Upper lobe of right lung (tissue), 1 donor: ENCODE measurements around the gene IL1RAP. TPM values are rescaled to one million over a fixed set of nuclear protein-coding genes. Genes with fewer than 3 reads are reported as not detected.

Source experiments
- ATAC-seq: fragments of 200-7000 bp; cut with Tn5 transposase; one replicate; pipeline ENCODE4 v1.9.1; 2020; ENCODE audit warnings: mild to moderate bottlenecking, moderate library complexity
- DNase-seq: peaks from one replicate; pipeline ENCODE4 v3.0.0-alpha.2; 2020
- H3K27ac ChIP-seq: fragments of 200-600 bp; one replicate; pipeline ENCODE4 v1.8.0; 2022
- H3K27me3 ChIP-seq: fragments of 200-600 bp; one replicate; pipeline ENCODE4 v1.8.0; 2022; ENCODE audit warnings: mild to moderate bottlenecking
- H3K36me3 ChIP-seq: fragments of 200-600 bp; one replicate; pipeline ENCODE4 v1.8.0; 2022
- H3K4me1 ChIP-seq: fragments of 200-600 bp; one replicate; pipeline ENCODE4 v1.8.0; 2022
- H3K4me3 ChIP-seq: fragments of 200-600 bp; one replicate; pipeline ENCODE4 v1.8.0; 2022; ENCODE audit warnings: mild to moderate bottlenecking
- H3K9me3 ChIP-seq: fragments of 200-600 bp; one replicate; pipeline ENCODE4 v1.8.0; 2022
- intact Hi-C: fragments of 100-400 bp; cut with DNase I; formaldehyde crosslinking; loops from one replicate; pipeline ENCODE4 v1.11.0; 2022
- total RNA-seq: library from RNA; stranded (reverse); fragmentation: NEBNext Ultra II Directional; extraction: Animal tissue kit (Norgen Biotek cat#: 25700); gene quantifications from one replicate; pipeline ENCODE4 v1.2.1, GENCODE V29; 2021
- TF ChIP-seq, protein P1 (sequence below): fragments of 200-600 bp; IDR thresholded peaks from one replicate; pipeline ENCODE4 v1.8.0; 2022; ENCODE audit warnings: antibody characterized with exemption
- donor health status: DM: no; HTN: yes; CAD: no; lungs with severe emphysema.

Gene IL1RAP
- total RNA-seq, 1 donor from 2014 or later, result 34.6 TPM

DNA sequence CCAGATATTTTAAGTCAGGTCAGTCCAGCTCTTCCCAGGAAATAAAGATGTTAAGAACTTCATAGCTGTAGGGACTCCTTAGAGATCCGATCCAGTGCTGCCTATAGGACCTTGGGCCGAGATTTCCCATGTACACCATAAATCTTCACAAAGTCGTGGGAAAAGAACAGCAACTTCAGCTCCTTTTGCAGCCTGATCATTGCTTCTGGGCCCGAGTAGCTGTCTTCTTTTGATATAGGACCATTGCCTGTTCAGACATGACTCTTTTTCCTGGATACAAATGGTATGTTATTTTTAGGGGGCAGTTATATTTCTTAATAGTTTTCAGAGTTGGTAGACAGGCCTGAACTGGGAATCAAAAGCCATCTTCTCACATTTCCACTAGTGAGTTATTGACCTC lies 20.5 kb downstream of the IL1RAP start:
- no peaks in the 10 kb centered on the region for H3K27me3 ChIP-seq

DNA sequence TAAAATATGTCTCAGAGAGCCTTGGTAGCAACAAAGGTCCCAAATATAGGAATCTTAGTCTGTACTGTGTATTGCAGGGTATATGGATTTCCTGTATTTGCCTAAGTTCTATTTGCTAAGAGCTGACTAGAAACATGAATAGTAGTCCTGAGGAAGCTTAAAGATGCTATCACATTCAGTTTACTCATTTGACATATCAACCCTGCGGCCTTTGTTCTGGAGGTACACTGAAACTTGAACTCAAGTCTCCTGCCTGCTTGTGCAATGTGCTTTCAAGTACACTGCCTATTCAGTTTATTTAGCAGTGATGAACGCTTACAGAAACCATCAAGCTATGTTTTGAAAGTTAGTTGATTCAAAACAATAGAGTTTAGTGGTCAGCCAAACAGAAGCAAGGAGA lies 21.1 kb downstream of the IL1RAP start:
- no peak overlapping the region for H3K27ac ChIP-seq
- DNase-seq (no peak), ATAC-seq (no peak)
- no peaks in the 10 kb centered on the region for H3K36me3 ChIP-seq
- H3K4me1 ChIP-seq, result peaks cover 16% of the 10 kb centered on the region
- H3K4me3 ChIP-seq, result no peak overlapping the region
- no peaks in the 10 kb centered on the region for H3K9me3 ChIP-seq
- intact Hi-C loops, result no loop called here
- TF ChIP-seq, protein P1, sequence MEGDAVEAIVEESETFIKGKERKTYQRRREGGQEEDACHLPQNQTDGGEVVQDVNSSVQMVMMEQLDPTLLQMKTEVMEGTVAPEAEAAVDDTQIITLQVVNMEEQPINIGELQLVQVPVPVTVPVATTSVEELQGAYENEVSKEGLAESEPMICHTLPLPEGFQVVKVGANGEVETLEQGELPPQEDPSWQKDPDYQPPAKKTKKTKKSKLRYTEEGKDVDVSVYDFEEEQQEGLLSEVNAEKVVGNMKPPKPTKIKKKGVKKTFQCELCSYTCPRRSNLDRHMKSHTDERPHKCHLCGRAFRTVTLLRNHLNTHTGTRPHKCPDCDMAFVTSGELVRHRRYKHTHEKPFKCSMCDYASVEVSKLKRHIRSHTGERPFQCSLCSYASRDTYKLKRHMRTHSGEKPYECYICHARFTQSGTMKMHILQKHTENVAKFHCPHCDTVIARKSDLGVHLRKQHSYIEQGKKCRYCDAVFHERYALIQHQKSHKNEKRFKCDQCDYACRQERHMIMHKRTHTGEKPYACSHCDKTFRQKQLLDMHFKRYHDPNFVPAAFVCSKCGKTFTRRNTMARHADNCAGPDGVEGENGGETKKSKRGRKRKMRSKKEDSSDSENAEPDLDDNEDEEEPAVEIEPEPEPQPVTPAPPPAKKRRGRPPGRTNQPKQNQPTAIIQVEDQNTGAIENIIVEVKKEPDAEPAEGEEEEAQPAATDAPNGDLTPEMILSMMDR, result no peak
- H3K27me3 ChIP-seq, result no peaks in the 10 kb centered on the region

More for the DNA sequence above, 20.5 kb downstream of the IL1RAP start:
- ATAC-seq (no peak), DNase-seq (no peak)
- peaks cover 16% of the 10 kb centered on the region for H3K4me1 ChIP-seq
- intact Hi-C loops, result no loop called here
- no peaks in the 10 kb centered on the region for H3K36me3 ChIP-seq
- TF ChIP-seq, protein P1, result no peak
- H3K4me3 ChIP-seq, result no peak overlapping the region
- H3K9me3 ChIP-seq, result no peaks in the 10 kb centered on the region
- peak overlapping the region; percentile 61 for H3K27ac ChIP-seq

DNA sequence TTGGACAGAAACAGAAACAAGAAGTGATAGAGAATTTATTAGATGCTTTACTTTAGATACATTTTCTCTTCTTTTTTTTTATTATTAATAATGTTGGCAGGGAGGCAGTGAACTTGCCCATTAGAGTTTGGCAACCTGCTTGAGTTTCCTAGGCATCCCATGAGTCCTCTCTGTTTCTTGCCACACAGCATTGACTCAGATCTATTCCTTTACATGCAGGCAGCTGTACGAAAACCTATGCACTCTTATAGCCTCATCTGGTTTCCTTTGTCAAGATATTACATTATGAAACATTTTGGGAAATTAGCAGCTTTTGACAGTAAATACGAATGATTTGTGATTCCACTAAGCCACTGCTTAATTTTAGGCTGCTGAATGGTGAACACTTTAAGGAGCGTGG lies 23.3 kb downstream of the IL1RAP start:
- Histone ChIP-seq H3K4me3 (no peak overlapping the region), H3K27me3 (no peaks in the 10 kb centered on the region), H3K36me3 (no peaks in the 10 kb centered on the region), H3K9me3 (no peaks in the 10 kb centered on the region), H3K27ac (no peak overlapping the region), H3K4me1 (peaks cover 16% of the 10 kb centered on the region)
- no peak for DNase-seq
- TF ChIP-seq, protein P1, result no peak
- no peak for ATAC-seq
- intact Hi-C loops, result no loop called here

DNA sequence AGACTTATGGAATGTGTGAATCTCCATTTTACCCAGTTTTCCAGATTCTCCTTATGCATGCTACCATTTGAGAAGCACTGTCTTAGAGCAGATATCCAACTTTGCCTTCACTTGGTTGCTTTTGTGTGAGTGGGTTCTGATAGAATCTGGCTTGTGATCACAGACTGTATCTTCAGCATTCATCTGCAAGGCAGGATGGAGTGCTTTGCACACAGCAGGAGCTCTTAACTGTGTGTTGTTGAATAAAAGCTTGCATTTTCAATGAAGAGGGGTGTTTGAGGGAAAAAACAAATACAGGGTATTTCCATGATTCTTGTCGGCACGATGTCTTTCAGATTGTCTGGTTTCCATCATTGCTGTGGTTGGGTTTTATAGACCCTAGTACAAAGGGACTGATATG lies 24.4 kb downstream of the IL1RAP start:
- H3K4me3 ChIP-seq, result no peak overlapping the region
- H3K27me3 ChIP-seq, result no peaks in the 10 kb centered on the region
- DNase-seq (no peak), ATAC-seq (no peak)
- TF ChIP-seq, protein P1, result no peak
- no peaks in the 10 kb centered on the region for H3K36me3 ChIP-seq
- no peaks in the 10 kb centered on the region for H3K9me3 ChIP-seq
- intact Hi-C loops, result no loop called here
- peaks cover 8% of the 10 kb centered on the region for H3K4me1 ChIP-seq
- no peak overlapping the region for H3K27ac ChIP-seq

DNA sequence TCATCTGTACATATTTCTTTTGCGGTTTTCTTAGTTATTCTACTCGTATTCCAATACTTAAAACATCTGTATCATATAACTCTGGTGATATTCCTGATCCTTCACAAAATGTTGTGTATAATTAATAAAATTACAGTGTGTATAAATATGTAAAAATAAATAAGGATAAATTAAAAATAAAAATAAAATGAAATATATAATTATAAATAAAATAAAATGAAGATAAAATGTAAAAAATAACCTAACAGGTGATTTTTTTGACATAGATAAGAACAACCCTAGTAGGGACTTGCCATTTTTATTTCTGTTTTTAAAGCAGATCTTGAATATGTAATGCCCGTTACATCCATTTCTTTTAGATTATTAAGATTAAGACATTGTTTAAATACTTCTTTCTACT lies 25.6 kb downstream of the IL1RAP start:
- H3K36me3 ChIP-seq, result no peaks in the 10 kb centered on the region
- H3K9me3 ChIP-seq, result no peaks in the 10 kb centered on the region
- no peaks in the 10 kb centered on the region for H3K27me3 ChIP-seq
- H3K27ac ChIP-seq, result no peak overlapping the region
- no peak overlapping the region for H3K4me3 ChIP-seq
- DNase-seq (no peak), ATAC-seq (no peak)
- peaks cover 6% of the 10 kb centered on the region for H3K4me1 ChIP-seq
- TF ChIP-seq, protein P1, result no peak
- intact Hi-C loops, result no loop called here

DNA sequence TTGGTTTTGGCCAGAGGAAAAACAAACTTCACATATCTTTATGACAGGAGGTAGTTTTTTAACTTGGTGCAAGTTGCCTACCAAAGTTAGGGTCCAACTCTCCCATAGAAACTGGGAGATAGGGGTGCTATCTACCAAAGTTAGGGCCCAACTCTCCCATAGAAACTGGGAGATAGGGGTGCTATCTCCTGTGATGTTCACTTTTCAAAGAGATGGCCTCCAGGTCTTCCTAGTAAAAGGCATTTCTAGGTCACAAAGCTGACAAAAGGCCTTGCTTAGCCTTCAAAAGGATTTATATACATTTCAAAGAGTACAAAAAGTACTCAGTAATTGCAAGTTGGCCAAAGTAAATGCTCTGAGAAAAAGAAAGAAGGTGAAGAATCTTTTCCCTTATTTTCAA lies 27.1 kb downstream of the IL1RAP start:
- no peaks in the 10 kb centered on the region for H3K27me3 ChIP-seq
- H3K4me1 ChIP-seq, result peaks cover 6% of the 10 kb centered on the region
- intact Hi-C loops, result no loop called here
- no peak for ATAC-seq
- no peak overlapping the region for H3K27ac ChIP-seq
- no peak overlapping the region for H3K4me3 ChIP-seq
- TF ChIP-seq, protein P1, result no peak
- H3K36me3 ChIP-seq, result no peaks in the 10 kb centered on the region
- DNase-seq, result no peak
- no peaks in the 10 kb centered on the region for H3K9me3 ChIP-seq
